DMS114 treated with DMSO at 0.1 percent for 48 hours (cell line): Measurements from ENCODE around the gene NPB.
A peak's percentile ranks its signal among the peaks of the same experiment; 100 is the strongest.

Experiments used
- DNase-seq: peaks from one replicate; lab custom pipeline; 2025; ENCODE audit not compliant: unreplicated experiment; lab: John Stamatoyannopoulos, UW

NPB gene

DNA sequence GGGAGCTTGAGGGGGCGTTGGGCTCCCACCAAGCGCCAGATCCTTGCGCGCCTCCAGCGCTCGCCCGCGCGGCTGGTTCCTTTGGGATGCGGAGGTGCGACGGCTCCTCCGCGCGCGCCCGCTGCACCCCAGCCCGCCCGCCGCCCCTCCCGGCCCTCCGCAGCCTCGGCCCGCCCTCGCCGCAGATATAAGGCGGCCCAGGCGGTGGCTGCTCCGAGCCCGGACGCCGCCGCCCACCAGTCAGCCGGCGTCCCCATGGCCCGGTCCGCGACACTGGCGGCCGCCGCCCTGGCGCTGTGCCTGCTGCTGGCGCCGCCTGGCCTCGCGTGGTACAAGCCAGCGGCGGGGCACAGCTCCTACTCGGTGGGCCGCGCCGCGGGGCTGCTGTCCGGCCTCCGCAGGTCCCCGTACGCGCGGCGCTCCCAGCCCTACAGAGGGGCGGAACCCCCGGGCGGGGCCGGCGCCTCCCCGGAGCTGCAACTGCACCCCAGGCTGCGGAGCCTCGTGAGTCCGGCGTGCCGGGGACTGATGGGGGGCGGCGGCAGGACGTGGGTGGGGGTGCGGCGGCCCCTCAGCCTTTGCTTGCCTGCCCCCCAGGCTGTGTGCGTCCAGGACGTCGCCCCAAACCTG, at the start of gene NPB:
TSS of gene NPB (plus strand) at position 216 of the 630 bp plus-strand sequence. CDS start at position 256, 40 bp downstream.
- DNase-seq, result no peak

DNA sequence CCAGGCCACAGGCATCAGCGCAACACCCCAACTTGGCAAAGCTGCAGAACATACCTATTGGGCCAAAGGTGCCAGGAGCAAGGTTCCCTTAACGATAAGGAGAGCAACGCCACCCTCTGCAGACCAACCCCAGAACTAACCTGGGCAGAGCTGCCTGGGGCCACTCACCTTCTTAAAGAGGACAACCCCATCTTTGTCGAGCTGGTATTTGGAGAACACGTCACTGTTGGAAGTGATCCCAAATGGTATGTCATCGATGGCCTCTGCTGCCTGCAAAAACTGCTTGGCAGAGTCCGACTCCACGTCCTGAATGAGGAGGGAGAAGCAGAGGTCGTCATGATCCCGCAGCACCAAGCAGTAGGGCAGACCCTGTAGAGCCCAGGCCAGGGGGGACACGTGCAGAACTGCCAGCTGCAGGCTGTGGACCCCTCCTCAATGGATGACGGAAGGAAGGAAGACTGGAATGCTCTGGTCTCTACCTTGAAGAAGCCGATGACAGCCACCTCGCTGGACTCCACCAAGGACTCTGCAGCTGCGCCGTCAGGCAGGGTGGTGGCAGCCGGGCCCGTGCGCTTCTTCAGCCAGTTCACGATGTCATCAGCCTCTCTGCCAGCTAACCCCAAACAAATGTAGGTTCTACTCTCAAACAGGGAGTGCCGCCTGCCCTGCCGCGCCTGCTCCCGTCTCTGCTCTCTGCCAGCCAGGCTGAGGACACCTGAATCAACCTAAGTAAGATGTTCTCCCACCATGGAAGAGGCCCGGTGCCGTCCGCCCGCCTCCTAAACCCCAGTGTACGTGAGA, 46.9 kb upstream of the NPB start:
- no peak for DNase-seq

DNA sequence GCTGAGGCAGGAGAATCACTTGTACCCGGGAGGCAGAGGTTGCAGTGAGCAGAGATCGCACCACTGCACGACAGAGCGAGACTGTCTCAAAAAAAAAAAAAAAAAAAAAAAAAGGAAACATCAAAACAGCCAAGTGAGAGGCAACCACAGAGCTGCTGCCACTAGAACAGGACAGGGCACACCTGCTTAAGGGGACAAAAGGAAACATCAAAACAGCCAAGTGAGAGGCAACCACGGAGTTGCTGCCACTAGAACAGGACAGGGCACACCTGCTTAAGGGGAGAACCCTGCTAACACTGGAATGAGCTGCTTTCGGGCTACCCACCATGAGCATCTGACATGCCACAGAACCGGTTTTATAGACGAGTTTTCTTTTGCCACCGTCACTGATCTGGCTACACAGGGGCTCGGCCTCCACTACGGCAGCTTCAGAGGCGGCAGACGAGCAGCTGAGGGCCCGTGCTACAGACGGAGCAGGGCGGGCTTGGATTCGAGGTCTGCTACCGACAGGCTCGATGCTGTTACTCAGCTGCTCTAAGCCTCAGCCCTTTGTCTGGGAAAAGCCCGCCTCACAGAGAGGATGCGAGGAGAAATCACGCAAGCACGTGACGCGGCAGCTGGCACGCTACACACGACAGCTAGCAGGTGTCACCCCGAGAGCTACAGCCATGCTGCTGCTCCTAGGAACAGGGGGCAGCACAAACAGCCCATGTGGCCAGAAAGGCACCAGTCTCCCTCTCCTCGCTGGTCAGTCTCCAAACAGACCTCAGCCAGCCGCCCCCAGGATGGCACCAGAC, 43.7 kb upstream of the NPB start:
- DNase-seq, result no peak

DNA sequence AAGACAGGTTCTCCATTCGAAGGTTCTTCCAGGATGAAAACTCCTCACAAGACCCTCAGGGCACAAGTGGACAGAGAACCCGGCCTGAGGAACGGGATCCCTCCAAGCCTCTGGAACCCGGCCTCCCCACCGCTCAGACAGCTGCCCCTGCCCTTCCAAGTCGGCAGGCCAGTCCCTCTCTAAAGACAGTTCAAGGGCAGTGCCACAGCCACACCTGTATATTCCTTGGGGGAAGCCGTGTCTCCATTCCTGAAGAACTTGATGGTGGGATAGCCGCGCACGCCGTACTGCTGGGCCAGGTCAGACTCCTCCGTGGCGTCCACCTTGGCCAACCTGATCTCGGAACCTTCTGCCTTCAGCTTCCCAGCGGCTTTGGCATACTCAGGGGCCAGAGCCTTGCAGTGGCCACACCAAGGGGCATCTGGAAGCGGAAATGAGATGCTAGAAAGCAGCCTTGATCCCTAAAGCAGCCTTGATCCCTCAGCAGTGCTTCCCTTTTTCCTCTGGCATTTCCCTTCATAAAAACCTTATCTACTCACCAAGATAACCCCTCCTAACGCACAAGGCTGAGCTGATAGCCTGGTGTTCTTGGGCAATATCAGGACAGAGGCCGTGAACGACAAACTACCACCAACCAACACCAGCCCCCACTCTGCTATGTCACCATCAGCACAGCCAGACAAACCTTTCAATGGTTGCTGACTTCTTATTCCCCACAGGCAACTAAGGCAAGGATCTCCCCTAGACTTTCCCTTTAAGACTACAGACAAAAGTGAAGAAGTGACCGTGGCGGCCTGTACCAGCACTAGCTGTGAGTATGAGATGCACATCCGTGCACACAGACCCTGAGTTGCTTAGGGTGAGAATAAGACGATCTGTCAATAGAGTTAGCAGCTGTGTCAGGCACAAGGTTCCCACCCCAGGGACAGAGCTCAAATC, 42.8 kb upstream of the NPB start:
- no peak for DNase-seq

DNA sequence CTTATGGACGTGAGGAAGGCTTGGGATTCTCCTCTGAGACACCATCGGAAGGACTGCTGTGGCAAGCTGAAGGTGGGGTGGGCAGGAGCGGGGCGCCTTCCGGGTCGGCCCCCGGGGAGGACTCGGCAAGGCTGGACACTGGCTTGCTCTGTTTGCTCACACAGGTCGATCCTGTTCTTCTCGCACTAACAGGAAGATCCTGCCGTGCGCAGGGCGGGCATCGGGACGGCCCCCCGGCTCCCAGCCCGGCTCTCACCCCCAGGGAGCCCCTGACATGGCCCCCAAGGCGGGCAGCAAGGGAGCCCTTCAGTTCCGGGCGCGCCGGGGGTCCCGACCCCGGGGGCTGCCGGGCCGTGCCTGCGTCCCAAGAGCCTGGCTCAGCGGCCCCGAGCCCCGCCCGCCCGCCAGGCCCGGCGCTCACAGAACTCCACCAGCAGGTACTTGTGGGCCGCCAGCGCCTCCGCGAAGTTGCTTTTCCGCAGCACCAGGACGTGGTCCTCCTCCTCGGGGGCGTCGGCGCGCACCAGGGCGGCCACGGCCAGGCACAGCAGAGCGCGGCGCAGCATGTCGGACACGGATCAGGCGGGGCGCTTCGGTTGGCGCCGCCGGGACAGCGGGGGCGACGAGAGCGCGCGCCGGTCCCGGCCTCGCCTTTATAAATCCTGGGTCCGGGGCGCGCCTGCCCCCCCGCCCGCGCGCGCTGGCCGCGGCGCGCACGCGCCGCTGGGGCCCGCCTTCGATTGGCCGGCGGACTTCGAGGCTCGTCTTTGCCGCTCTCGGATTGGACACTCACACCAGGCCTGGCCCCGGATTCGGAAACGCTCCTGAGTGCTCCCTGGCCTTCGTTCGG, 41.9 kb upstream of the NPB start, which contains the start of gene P4HB:
TSS of gene P4HB (minus strand) at position 630 of the 850 bp plus-strand sequence. CDS start at position 566, 64 bp downstream.
- DNase-seq, result no peak

DNA sequence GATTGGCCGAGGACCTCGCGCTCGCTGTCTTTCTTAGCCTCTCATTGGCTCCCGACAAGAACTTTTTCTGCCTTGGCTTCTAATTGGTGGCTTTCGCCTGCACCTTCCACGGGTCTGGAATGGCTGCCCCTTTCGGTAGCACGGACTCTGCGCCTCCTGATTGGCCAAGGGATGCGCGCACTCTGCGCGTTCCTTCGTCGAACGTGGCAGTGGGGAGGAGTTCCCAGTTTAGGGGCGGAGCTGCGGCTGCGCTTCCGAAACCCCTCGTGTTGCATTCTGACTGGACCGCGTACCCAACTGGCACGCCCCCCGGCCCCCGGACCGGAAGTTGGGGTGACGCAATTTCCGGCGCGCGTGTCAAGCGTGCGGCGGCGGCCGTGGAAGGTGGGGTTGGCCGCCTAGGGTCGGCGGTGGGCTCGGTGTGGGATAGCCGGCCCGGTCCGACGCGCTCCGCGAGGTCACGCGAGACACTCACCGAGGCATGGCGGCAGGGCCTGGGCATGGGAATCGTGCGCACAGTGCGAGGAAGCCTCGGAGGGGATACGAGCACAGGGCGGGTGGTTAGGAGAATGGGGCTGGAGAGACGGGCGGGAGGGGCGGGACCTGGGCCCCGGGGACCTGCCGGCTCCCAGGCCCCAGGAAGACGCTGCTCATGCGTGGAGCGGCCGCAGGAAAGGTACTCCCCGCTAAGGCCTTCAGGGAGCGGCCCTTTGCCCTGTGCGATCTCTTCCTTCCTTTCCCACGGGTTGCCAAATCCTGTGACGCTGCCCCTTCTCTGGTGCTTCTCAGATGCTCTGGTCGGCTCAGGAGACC, 41.1 kb upstream of the NPB start:
- DNase-seq, result peak; percentile 98

DNA sequence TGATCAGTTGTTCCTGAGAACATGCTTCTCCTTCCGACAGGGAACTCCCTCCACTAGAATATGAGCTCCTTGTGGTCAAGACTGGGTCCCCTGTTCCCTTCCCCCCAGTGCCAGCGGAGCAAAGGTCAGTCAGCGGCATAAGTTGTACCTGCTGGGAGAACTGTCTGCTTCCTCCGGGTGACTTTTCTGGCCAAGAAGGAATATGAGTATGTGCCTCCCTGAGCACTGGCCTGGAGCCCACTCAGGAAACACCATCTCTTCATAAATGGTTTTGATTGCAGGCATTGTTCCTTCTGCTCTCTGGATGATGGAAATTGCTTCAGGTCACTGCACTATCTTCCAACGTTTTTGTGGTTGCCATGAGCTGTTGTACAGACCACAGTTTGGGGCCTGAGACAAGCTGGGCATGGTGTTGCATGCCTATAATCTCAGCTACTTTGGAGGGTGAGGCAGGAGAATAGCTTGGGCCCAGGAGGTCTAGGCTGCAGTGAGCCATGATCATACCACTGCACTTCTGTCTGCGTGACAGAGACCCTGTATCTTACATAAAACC, 38.8 kb upstream of the NPB start:
- no peak for DNase-seq

DNA sequence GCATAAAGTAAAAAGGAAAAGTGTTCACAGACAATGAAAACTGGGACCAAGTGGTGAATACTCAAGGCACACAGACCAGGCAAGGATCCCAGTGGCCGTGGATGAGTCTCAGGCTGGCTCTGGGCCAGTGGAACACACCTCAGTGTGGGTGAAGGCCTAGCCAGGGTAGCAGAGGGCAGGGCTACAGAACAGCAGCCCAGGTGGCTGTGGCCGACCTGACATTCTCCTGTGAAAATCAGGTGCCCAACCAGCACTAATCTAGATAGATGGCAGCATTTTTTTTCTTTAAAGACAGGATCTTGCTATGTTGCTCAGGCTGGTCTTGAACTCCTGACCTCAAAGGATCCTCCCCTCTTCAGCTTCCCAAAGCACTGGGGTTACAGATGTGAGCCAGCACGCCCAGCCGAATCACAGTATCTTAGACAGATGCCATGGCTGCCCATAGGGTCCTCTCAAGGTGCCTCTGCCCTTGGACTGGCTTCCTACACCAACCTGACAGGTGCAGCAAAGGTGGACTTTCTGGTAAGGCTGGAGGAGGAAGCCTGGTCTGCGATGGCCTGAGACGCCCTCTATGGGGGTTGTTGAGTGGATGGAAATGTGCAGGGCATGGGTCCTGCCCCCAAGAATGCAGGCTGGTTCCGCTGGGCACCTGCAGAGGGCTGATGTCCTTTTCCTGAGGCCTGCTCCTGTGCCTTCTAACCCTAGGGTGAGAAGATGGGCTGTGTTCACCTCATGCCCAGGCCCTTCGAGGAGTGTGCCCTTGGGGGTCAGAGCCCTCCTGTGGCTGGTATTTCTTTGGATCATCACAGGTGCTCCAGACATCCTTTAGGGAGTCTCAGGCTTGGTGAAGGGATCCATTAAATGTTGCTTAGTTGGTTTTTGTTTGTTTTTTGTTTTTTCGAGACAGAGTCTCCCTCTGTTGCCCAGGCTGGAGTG, 37.9 kb upstream of the NPB start:
- DNase-seq, result no peak

DNA sequence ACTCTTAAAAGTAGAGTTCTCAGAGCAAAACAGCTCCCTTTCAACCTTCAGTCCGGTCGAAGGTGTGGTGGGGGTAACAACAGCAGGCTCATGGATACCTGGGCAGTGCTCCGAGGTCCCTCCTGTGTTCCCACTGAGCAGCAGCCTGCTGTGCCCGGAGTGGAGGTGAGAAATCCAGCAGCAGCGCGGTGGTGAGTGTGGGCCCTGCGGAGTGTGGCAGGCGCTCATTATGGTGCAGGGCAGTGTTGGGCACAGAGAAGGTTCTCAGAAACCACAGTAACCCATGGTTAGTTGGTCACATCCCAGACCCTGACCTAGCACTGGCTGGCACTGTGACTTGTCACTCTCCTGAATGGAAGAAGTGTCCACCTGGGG, 36.7 kb upstream of the NPB start:
- no peak for DNase-seq

DNA sequence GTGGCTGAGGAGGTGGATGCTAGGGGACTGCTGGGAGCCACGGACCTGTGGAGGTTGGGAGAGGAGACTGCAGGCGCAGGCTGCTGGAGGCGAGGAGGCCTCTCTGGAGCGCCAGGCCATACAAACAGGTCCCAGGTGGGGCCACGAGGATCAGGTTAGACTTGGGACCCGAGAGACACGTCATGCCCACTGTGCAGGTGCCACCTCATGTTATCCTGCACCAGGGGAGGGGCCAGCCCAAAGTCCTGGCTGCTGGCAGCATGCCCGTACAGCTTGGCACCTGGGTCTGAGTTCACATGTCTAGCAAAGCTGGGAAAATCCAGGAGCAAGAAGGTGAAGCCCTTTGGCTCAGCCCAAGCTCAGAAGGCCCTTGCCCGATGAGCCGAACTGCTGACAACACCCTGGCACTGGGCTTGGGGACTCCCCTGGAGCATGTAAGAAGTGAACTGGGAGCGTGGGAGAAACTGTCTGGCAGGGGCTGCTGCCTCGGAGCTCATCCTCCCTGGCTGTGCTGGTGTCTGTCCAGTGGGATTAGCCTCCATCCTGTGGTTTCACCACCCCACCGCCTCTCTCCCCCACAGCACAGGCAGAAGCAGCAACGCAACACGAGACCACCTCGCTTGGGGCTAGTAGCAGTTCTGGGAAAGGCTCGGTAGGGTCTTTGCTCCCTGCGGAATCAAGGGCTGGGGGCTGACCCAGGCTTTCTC, 36.2 kb upstream of the NPB start:
- DNase-seq, result no peak

DNA sequence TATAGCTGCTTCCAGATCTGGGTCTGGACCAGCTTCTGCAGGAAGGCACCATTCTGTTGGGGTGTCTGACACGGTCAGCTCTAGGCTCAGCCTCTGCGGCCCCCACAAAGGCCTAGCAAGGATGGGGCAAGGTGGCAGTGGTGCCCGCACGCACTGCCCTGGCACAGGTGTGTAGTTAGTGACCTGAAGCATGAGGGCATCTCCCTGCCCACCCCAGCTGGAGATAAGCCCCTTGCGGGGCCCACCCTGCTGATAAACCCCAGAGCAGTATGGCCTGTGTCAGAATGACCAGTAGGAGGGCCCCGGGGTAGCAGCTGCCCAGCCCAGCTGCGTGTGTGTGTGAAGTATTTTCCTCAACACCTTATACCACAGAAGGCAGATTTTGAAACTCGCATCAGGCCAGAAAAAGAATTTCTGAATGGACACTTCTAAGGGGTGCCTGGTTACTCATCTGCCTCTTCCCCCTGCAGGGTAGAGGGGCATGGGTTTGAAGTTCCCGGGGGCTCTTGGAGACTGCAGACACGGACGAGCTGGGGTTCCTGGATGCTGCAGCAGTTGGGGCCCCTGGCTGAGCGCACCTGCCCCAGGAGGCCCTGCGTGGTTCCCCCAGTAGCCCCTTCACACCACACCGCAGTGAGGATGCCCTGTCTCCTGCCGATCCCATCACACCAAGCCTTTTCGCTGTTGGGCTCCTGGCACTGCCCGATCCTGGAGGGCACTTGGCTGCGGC, 35.4 kb upstream of the NPB start:
- no peak for DNase-seq

DNA sequence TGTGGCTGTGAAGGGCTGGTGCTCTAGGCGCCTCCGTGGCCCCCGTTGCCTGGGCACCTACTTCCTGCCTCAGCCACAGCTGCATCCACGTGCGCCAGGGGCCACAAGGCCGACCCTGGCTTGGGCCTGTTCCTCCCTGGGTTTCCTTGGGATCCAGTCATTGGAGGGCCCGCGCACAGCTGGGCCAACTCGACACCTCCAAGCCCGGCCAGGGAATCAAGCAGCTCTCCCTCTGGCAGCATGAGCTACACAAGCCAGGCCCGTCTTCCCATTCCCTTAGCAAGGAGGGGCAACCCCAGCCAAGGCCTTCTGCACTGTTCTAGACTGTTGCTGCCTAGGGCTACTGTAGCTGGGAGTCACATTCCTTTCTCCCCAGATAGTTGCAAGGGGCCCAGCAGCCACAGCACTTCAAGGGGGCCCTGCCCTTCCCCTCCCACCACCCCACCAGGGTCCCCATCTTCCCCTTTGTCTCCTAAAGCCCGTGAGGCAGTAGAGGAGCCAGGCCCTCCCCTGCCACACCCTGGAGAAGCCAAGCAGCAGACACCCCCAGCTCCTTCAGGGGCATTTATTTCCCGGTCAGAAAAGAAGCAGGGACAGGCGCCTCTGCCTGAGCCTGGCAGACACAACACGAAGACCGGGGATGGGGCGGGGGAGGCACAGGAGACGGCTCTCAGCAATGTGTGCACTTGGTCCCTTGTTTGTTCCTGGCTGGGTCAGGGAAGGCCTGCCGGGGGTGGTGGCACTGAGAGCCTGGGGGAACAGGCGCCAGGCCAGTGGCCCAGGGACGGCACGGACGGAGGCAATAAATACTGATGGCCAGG, 34.7 kb upstream of the NPB start:
- DNase-seq, result peak; percentile 34

DNA sequence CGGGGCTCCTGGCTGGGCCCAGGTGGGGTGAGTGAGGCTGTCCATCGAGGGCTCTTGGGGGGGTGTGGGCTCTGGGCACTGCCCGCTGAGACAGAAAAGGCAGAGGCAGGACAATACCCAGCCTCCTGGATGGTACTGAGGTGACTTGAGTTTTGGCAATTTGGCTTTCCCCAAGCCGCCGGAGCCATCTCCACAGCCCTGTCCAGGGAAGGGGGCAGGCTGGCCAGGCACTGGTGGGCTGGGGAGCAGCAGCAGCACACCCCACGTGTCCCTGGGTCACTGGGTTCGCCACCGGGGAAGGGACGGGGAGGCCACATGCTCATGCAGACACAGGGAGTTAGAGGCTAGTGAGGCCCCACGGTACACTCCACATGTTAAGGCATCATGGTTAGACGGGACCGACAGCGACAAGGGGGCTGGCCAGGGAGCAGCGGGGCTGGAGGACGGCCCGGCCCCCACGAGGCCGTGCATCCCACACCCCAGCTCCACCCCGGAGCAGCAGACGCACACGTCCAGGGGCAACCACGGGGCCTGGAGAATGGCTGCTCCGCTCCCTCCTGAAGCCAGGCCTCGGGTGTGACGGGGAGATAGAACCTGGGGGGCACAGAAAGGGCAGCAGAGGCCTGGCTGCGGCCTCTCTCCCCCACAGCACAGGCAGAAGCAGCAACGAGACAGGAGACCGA, 33.9 kb upstream of the NPB start:
- DNase-seq, result no peak

DNA sequence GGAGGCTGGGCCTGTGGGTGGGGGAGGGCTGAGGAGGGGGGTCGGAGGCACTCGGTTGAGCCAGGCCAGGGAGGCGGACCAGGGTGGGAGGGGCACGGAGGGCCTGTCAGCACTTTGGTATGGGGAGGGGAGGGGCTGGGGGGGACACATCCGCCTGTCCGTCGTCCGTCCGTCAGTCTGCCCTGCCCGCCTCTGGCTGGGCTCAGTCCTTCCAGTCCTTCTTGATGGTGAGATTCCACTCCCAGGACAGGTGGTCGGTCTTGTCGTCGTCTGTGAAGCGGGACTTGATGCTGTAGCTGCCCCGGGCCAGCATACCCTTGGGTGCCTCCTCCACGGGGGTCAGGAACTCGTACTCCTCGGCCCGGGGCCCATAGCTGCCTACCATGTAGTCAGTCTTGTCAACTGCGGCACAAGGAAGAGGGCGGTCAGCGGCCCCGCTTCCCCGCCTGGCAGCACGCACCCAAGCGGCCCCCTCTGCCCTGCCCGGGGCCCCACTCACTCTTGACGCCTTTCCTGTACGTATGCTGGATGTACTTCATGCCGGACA, 33.3 kb upstream of the NPB start:
- DNase-seq, result no peak
